ENCODE results near the gene ZNF133. TPM values are rescaled to one million over a fixed set of nuclear protein-coding genes. Genes with fewer than 3 reads are reported as not detected.
A peak's percentile ranks its signal among the peaks of the same experiment; 100 is the strongest.

The ZNF133 gene
- total and polyA plus RNA-seq, 2 of the 13 experiments (the other 11 are each of a cell fraction or from before 2014, with no cell fraction given): 23.5 to 26.7 TPM

DNA sequence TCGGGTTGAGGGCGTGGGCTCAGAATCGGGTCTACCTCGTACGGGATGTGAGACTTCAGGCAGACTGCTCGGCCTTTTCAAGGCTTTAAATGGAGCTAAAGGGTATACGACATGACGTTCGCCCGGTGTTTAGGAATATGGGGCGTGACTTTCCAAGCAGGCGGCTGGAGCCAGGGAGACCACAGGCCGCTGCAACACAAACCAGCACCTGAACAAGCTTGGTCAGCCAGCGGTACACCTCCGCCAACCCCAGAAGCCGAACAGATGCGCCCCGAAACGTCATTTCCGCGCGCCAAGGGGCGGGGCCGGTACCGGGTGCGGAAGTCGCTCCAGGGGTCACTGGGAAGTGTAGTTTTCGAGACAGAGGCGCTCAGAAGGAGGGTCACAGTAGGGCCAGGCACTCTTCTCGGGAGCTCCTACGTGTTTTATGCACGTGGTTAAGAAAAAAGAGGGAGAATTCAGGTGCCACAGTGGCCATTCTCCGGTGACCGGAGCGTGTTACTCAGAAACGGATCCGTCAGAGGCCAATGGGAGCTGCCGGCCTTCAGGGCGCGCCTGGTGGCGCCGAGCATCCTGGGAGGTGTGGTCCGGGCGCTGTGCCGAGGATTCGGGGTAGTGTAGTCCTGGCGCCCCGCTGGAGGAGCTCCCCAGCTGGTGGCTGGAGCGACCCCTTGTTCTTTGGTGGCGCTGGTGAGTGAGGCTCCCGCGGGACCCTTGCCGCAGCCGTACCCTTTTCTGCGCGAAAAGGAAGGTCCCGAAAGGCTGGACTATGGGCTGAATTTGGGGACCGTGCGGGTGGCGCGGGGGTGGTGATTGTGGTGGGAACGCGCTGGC is at the start of gene ZNF133 (continued):
- TF ChIP-seq, protein P1, sequence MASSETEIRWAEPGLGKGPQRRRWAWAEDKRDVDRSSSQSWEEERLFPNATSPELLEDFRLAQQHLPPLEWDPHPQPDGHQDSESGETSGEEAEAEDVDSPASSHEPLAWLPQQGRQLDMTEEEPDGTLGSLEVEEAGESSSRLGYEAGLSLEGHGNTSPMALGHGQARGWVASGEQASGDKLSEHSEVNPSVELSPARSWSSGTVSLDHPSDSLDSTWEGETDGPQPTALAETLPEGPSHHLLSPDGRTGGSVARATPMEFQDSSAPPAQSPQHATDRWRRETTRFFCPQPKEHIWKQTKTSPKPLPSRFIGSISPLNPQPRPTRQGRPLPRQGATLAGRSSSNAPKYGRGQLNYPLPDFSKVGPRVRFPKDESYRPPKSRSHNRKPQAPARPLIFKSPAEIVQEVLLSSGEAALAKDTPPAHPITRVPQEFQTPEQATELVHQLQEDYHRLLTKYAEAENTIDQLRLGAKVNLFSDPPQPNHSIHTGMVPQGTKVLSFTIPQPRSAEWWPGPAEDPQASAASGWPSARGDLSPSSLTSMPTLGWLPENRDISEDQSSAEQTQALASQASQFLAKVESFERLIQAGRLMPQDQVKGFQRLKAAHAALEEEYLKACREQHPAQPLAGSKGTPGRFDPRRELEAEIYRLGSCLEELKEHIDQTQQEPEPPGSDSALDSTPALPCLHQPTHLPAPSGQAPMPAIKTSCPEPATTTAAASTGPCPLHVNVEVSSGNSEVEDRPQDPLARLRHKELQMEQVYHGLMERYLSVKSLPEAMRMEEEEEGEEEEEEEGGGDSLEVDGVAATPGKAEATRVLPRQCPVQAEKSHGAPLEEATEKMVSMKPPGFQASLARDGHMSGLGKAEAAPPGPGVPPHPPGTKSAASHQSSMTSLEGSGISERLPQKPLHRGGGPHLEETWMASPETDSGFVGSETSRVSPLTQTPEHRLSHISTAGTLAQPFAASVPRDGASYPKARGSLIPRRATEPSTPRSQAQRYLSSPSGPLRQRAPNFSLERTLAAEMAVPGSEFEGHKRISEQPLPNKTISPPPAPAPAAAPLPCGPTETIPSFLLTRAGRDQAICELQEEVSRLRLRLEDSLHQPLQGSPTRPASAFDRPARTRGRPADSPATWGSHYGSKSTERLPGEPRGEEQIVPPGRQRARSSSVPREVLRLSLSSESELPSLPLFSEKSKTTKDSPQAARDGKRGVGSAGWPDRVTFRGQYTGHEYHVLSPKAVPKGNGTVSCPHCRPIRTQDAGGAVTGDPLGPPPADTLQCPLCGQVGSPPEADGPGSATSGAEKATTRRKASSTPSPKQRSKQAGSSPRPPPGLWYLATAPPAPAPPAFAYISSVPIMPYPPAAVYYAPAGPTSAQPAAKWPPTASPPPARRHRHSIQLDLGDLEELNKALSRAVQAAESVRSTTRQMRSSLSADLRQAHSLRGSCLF (CRISPR knock-in tag; IDR thresholded peaks at IDR 0.05; ENCODE audit: borderline replicate concordance): peak; percentile 84; the same call in 1 of the 2 replicates
- peak; percentile 95 for TF ChIP-seq ZNF605 (CRISPR knock-in tag; IDR thresholded peaks at IDR 0.05)
- TF ChIP-seq ZNF207 (IDR thresholded peaks at IDR 0.05; ENCODE audit: borderline replicate concordance): no peak
- TF ChIP-seq FOXJ3 (CRISPR knock-in tag; IDR thresholded peaks at IDR 0.05; ENCODE audit: borderline replicate concordance): peak; percentile 69; the same call in 1 of the 2 replicates
- 0 out of 2 replicates have a peak, but pooled peaks have one; percentile 81 for TF ChIP-seq SETDB1 (CRISPR knock-in tag; IDR thresholded peaks at IDR 0.05; ENCODE audit: borderline replicate concordance)
- peak; percentile 78 for TF ChIP-seq ZNF329 (CRISPR knock-in tag; IDR thresholded peaks at IDR 0.05; ENCODE audit: low read depth)
- peak; percentile 95 for TF ChIP-seq SP4 (CRISPR knock-in tag; IDR thresholded peaks at IDR 0.05)
- peak; percentile 79; the same call in 1 of the 2 replicates for TF ChIP-seq ZNF619 (CRISPR knock-in tag; IDR thresholded peaks at IDR 0.05)
- TF ChIP-seq, protein P2, sequence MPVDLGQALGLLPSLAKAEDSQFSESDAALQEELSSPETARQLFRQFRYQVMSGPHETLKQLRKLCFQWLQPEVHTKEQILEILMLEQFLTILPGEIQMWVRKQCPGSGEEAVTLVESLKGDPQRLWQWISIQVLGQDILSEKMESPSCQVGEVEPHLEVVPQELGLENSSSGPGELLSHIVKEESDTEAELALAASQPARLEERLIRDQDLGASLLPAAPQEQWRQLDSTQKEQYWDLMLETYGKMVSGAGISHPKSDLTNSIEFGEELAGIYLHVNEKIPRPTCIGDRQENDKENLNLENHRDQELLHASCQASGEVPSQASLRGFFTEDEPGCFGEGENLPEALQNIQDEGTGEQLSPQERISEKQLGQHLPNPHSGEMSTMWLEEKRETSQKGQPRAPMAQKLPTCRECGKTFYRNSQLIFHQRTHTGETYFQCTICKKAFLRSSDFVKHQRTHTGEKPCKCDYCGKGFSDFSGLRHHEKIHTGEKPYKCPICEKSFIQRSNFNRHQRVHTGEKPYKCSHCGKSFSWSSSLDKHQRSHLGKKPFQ (CRISPR knock-in tag; IDR thresholded peaks at IDR 0.05; ENCODE audit: insufficient replicate concordance): peak; percentile 85
- no peak for TF ChIP-seq ARNT (IDR thresholded peaks at IDR 0.05)
- TF ChIP-seq IKZF4 (CRISPR knock-in tag; IDR thresholded peaks at IDR 0.05; ENCODE audit: borderline replicate concordance, low read depth, not compliant biosample characterization): no peak
- TF ChIP-seq MED1 (CRISPR knock-in tag; IDR thresholded peaks at IDR 0.05): peak; percentile 65
- no peak for TF ChIP-seq PBX3 (CRISPR knock-in tag; IDR thresholded peaks at IDR 0.05; ENCODE audit: borderline replicate concordance)
- peak; percentile 99 for TF ChIP-seq POLR2G (IDR thresholded peaks at IDR 0.05; ENCODE audit: low read depth, low read length)
- TF ChIP-seq SKI (IDR thresholded peaks at IDR 0.05; ENCODE audit: partially characterized antibody): no peak
- TF ChIP-seq ZGPAT (CRISPR knock-in tag; IDR thresholded peaks at IDR 0.05): peak; percentile 96
- no peak for TF ChIP-seq ZNF841 (CRISPR knock-in tag; IDR thresholded peaks at IDR 0.05; ENCODE audit: borderline replicate concordance)
- TF ChIP-seq ZSCAN30 (CRISPR knock-in tag; IDR thresholded peaks at IDR 0.05): peak; percentile 97
- 0 out of 2 replicates have a peak, but pooled peaks have one; percentile 73 for TF ChIP-seq ZNF432 (CRISPR knock-in tag; IDR thresholded peaks at IDR 0.05; ENCODE audit: borderline replicate concordance)
